HepG2 (cell line): Measurements from ENCODE around the gene EVA1A. TPM values are rescaled to one million over a fixed set of nuclear protein-coding genes. Genes with fewer than 3 reads are reported as not detected.

Source experiments
- BCL3 ChIP-seq: sonication (generic); formaldehyde crosslinking; IDR thresholded peaks from 2 replicates; pipeline ENCODE4 v1.5.1; 2020; ENCODE audit warnings: mild to moderate bottlenecking, missing genetic modification reagents, moderate library complexity
- FIP1L1 ChIP-seq: fragments of 200-400 bp; formaldehyde crosslinking; IDR thresholded peaks from 2 replicates; pipeline ENCODE4 v1.6.1; 2018; ENCODE audit warnings: low read depth, mild to moderate bottlenecking, low read length, moderate library complexity, borderline replicate concordance; ENCODE audit not compliant: insufficient read depth
- FOSL1 ChIP-seq: sonication (generic); formaldehyde crosslinking; IDR thresholded peaks from 2 replicates; pipeline ENCODE4 v1.9.0; 2021; ENCODE audit warnings: missing genetic modification reagents, borderline replicate concordance
- FOXA1 ChIP-seq, 2 experiments: fragments of 450-650 bp in 1 of 2; sonication (generic) in 1 of 2; formaldehyde crosslinking in 1 of 2; IDR thresholded peaks; 2 replicates each; pipeline versions ENCODE4 v1.4.0 to v1.6.1; 2016 to 2020; ENCODE audit warnings: missing genetic modification reagents in 1 of 2
- FOXP4 ChIP-seq: sonication (generic); formaldehyde crosslinking; IDR thresholded peaks from 2 replicates; pipeline ENCODE4 v1.4.0; 2020; ENCODE audit warnings: missing genetic modification reagents
- KDM2A ChIP-seq: sonication (generic); formaldehyde crosslinking; IDR thresholded peaks from 2 replicates; pipeline ENCODE4 v1.4.0; 2020; ENCODE audit warnings: low read depth, missing genetic modification reagents, borderline replicate concordance
- KLF12 ChIP-seq: sonication (generic); formaldehyde crosslinking; IDR thresholded peaks from 2 replicates; pipeline ENCODE4 v1.4.0; 2020; ENCODE audit warnings: missing genetic modification reagents, borderline replicate concordance
- LCORL ChIP-seq, 2 experiments: fragments of 450-650 bp in 1 of 2; sonication (generic) in 1 of 2; formaldehyde crosslinking in 1 of 2; IDR thresholded peaks; 2 replicates each; pipeline versions ENCODE4 v1.5.0 to v1.6.1; 2017 to 2020; ENCODE audit warnings: antibody characterized with exemption in 1 of 2, missing genetic modification reagents in 1 of 2
- REXO4 ChIP-seq: sonication (generic); formaldehyde crosslinking; IDR thresholded peaks from 2 replicates; pipeline ENCODE4 v1.8.0; 2022; ENCODE audit warnings: missing genetic modification reagents, mild to moderate bottlenecking, borderline replicate concordance
- STAG1 ChIP-seq: sonication (generic); formaldehyde crosslinking; IDR thresholded peaks from 2 replicates; pipeline ENCODE4 v1.4.0; 2020; ENCODE audit warnings: missing genetic modification reagents
- TIGD3 ChIP-seq: sonication (generic); formaldehyde crosslinking; IDR thresholded peaks from 2 replicates; pipeline ENCODE4 v1.5.1; 2020; ENCODE audit warnings: mild to moderate bottlenecking, missing genetic modification reagents, borderline replicate concordance
- ZBTB2 ChIP-seq: sonication (generic); formaldehyde crosslinking; IDR thresholded peaks from 2 replicates; pipeline ENCODE4 v1.8.0; 2022; ENCODE audit warnings: low read depth, missing genetic modification reagents
- ZBTB20 ChIP-seq: sonication (generic); formaldehyde crosslinking; IDR thresholded peaks from 2 replicates; pipeline ENCODE4 v1.8.1; 2023; ENCODE audit warnings: missing genetic modification reagents, low read depth, mild to moderate bottlenecking, borderline replicate concordance
- ZMAT3 ChIP-seq: sonication (generic); formaldehyde crosslinking; conservative IDR thresholded peaks from 2 replicates; pipeline ENCODE4 v1.7.0; 2021; ENCODE audit warnings: missing genetic modification reagents
- ZNF362 ChIP-seq: sonication (generic); formaldehyde crosslinking; IDR thresholded peaks from 2 replicates; pipeline ENCODE4 v1.4.0; 2020; ENCODE audit warnings: missing genetic modification reagents, mild to moderate bottlenecking, borderline replicate concordance
- ZNF460 ChIP-seq: sonication (generic); formaldehyde crosslinking; IDR thresholded peaks from 2 replicates; pipeline ENCODE4 v1.5.1; 2020; ENCODE audit warnings: missing genetic modification reagents, mild to moderate bottlenecking, borderline replicate concordance
- ZNF468 ChIP-seq: sonication (generic); formaldehyde crosslinking; IDR thresholded peaks from 2 replicates; pipeline ENCODE4 v1.8.0; 2022; ENCODE audit warnings: mild to moderate bottlenecking, moderate library complexity, missing genetic modification reagents
- ZNF512 ChIP-seq: sonication (generic); formaldehyde crosslinking; IDR thresholded peaks from 2 replicates; pipeline ENCODE4 v1.4.0; 2020; ENCODE audit warnings: mild to moderate bottlenecking, missing genetic modification reagents
- polyA plus RNA-seq, 8 experiments: library from polyadenylated mRNA; depleted of rRNA in 3 of 8; stranded (reverse) in 7 of 8; unstranded in 1 of 8; fragments of >200 nt; fragmentation: Illumina TruSeq in 4 of 8; extraction: Trizol in 4 of 8; gene quantifications; 2 replicates each; pipeline versions ENCODE4 v1.2.1 to v1.2.3, GENCODE V29; 2011 to 2016; ENCODE audit warnings: low read depth in 4 of 8, missing spikeins in 1 of 8, mixed read lengths in 1 of 8; ENCODE audit not compliant: insufficient read depth in 1 of 8
- total RNA-seq, 5 experiments: library from RNA; depleted of rRNA; stranded (reverse); fragments of >200 nt; fragmentation: Illumina TruSeq; extraction: Trizol; gene quantifications; 2 replicates each; pipeline ENCODE4 v1.2.3, GENCODE V29; 2016; ENCODE audit warnings: low read depth in 1 of 5

EVA1A gene
- total and polyA plus RNA-seq, 2 of the 13 experiments (the other 11 are each of a cell fraction or from before 2014, with no cell fraction given): 57.5 to 57.8 TPM

GRCh38 chr2:75608684-75609333 is 48.1 kb upstream of the EVA1A start (continued):
- TF ChIP-seq ZBTB20 (CRISPR knock-in tag): peak; percentile 20; the same call in 1 of the 2 replicates
- no peak for TF ChIP-seq ZBTB2 (CRISPR knock-in tag)
- no peak for TF ChIP-seq ZNF512 (CRISPR knock-in tag)
- TF ChIP-seq ZNF460 (CRISPR knock-in tag): no peak
- TF ChIP-seq ZMAT3: no peak
- no peak for TF ChIP-seq TIGD3 (CRISPR knock-in tag)
- no peak for TF ChIP-seq FIP1L1
- TF ChIP-seq BCL3 (CRISPR knock-in tag): 0 out of 2 replicates have a peak, but pooled peaks have one; percentile 37
- no peak for TF ChIP-seq FOXP4 (CRISPR knock-in tag)
- TF ChIP-seq ZNF468 (CRISPR knock-in tag): no peak
- TF ChIP-seq REXO4 (CRISPR knock-in tag): no peak
- TF ChIP-seq FOXA1 (IDR thresholded peaks at IDR 0.05): no peak
- TF ChIP-seq FOXA1 (CRISPR knock-in tag; IDR thresholded peaks at IDR 0.05): no peak
- no peak for TF ChIP-seq LCORL (IDR thresholded peaks at IDR 0.05)
- peak; percentile 76; the same call in 1 of the 2 replicates for TF ChIP-seq LCORL (CRISPR knock-in tag; IDR thresholded peaks at IDR 0.05)
- TF ChIP-seq KLF12 (CRISPR knock-in tag): no peak
- TF ChIP-seq STAG1 (CRISPR knock-in tag): peak; percentile 99
- TF ChIP-seq FOSL1 (CRISPR knock-in tag): no peak
- TF ChIP-seq ZNF362 (CRISPR knock-in tag): no peak; the same call in 1 of the 2 replicates
- TF ChIP-seq KDM2A (CRISPR knock-in tag): peak; percentile 82; the same call in 1 of the 2 replicates
